KMS-11 (cell line): Measurements from ENCODE around the gene GALNT9.
"Not testable (repeated sequence)": the region's sequence is repeated elsewhere in the genome, so short reads cannot be mapped to it uniquely, and the experiment has no call there.

Experiments
- H2AFZ ChIP-seq: fragments of 200-600 bp; sonication (generic); 2 replicates; pipeline ENCODE4 v1.6.1; 2016; ENCODE audit warnings: antibody characterized with exemption, mixed run types, low read depth
- H3K27ac ChIP-seq: fragments of 200-600 bp; sonication (generic); 2 replicates; pipeline ENCODE4 v1.6.1; 2016; ENCODE audit warnings: mild to moderate bottlenecking, mixed run types
- H3K27me3 ChIP-seq: fragments of 200-600 bp; sonication (generic); 2 replicates; pipeline ENCODE4 v1.6.1; 2017; ENCODE audit warnings: mild to moderate bottlenecking, low read depth, mixed run types, moderate library complexity; ENCODE audit not compliant: insufficient read depth
- H3K36me3 ChIP-seq: fragments of 200-600 bp; sonication (generic); 2 replicates; pipeline ENCODE4 v1.6.1; 2017; ENCODE audit warnings: mild to moderate bottlenecking, mixed run types; ENCODE audit not compliant: insufficient read depth
- H3K4me1 ChIP-seq: fragments of 200-600 bp; sonication (generic); 2 replicates; pipeline ENCODE4 v1.6.1; 2016; ENCODE audit warnings: mild to moderate bottlenecking, low read depth, mixed run types; ENCODE audit not compliant: poor library complexity, severe bottlenecking
- H3K4me2 ChIP-seq: fragments of 200-600 bp; sonication (generic); 2 replicates; pipeline ENCODE4 v1.7.0; 2016; ENCODE audit warnings: mild to moderate bottlenecking, mixed run types
- H3K4me3 ChIP-seq: fragments of 200-600 bp; sonication (generic); IDR thresholded peaks from 2 replicates; pipeline ENCODE4 v1.6.1; 2017; ENCODE audit warnings: low read depth, low read length, mixed read lengths; ENCODE audit not compliant: insufficient read depth
- H3K79me2 ChIP-seq: fragments of 200-600 bp; sonication (generic); 2 replicates; pipeline ENCODE4 v1.6.1; 2016; ENCODE audit warnings: low read depth, mixed run types; ENCODE audit not compliant: insufficient read depth
- H3K9ac ChIP-seq: fragments of 200-600 bp; sonication (generic); 2 replicates; pipeline ENCODE4 v1.6.1; 2016; ENCODE audit warnings: mild to moderate bottlenecking, mixed run types
- H4K20me1 ChIP-seq: fragments of 200-600 bp; sonication (generic); 2 replicates; pipeline ENCODE4 v1.6.1; 2016; ENCODE audit warnings: mild to moderate bottlenecking, mixed run types; ENCODE audit not compliant: insufficient read depth
- CTCF ChIP-seq: fragments of 200-600 bp; sonication (generic); conservative IDR thresholded peaks from 2 replicates; pipeline ENCODE4 v1.6.1; 2017; ENCODE audit warnings: low read depth, mild to moderate bottlenecking, antibody characterized with exemption, low read length, moderate library complexity, mixed read lengths

Gene GALNT9

DNA sequence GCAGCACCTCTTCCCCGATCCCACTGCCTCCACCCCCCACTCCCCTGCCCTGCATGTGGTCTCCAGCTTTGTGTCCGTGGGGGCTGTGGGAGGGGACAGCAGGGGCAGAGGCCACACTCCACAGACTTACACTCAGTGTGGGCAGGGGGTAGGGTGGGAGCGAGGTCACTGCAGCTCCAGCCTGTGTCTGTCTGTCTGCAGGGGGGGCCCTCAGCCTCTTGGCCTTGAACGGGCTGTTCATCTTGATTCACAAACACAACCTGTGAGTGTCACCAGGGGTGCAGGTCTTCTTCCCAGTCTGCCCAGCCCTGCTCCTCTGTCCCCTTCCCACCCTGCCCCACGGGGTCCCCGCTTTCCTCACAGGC, 178.6 kb downstream of the GALNT9 start:
- no peaks in the 10 kb centered on the region for H3K36me3 ChIP-seq

GRCh38 chr12:132149526-132149925, 179.9 kb downstream of the GALNT9 start:
- H3K27ac ChIP-seq, H3K4me3 ChIP-seq, H2AFZ ChIP-seq, H3K4me1 ChIP-seq, H3K9ac ChIP-seq, H3K27me3 ChIP-seq, H4K20me1 ChIP-seq, H3K4me2 ChIP-seq, H3K36me3 ChIP-seq: not testable (repeated sequence)
- H3K79me2 ChIP-seq, result peaks cover 19% of the 10 kb centered on the region; the same call in 1 of the 2 replicates

More for the DNA sequence above, 178.6 kb downstream of the GALNT9 start:
- no peaks in the 10 kb centered on the region for H4K20me1 ChIP-seq
- no peak overlapping the region for H3K4me2 ChIP-seq
- H3K27ac ChIP-seq, result no peak overlapping the region
- no peak overlapping the region for H3K4me3 ChIP-seq
- no peak overlapping the region for H2AFZ ChIP-seq
- no peak for TF ChIP-seq CTCF
- peaks cover 10% of the 10 kb centered on the region; the same call in 1 of the 2 replicates for H3K79me2 ChIP-seq
- H3K4me1 ChIP-seq, result no peaks in the 10 kb centered on the region
- H3K9ac ChIP-seq, result no peak overlapping the region
- no peaks in the 10 kb centered on the region for H3K27me3 ChIP-seq

- Histone ChIP-seq H3K4me3 (no peak overlapping the region), H3K9ac (no peak overlapping the region), H3K4me2 (no peak overlapping the region), H3K27ac (no peak overlapping the region), H3K27me3 (no peaks in the 10 kb centered on the region), H3K36me3 (no peaks in the 10 kb centered on the region), H3K4me1 (no peaks in the 10 kb centered on the region), H3K79me2 (peaks cover 21% of the 10 kb centered on the region), H4K20me1 (no peaks in the 10 kb centered on the region), H2AFZ (no peak overlapping the region)
- no peak for TF ChIP-seq CTCF
These were observed 180.9 kb downstream of the GALNT9 start for GRCh38 chr12:132148368-132149045.

GRCh38 chr12:132147423-132148367, 181.7 kb downstream of the GALNT9 start:
- no peaks in the 10 kb centered on the region for H4K20me1 ChIP-seq
- no peak overlapping the region for H2AFZ ChIP-seq
- H3K4me2 ChIP-seq, result no peak overlapping the region
- peaks cover under 1% of the 10 kb centered on the region for H3K4me1 ChIP-seq
- no peaks in the 10 kb centered on the region for H3K27me3 ChIP-seq
- H3K36me3 ChIP-seq, result no peaks in the 10 kb centered on the region
- H3K27ac ChIP-seq, result no peak overlapping the region
- H3K4me3 ChIP-seq, result no peak overlapping the region
- no peak for TF ChIP-seq CTCF
- peaks cover 29% of the 10 kb centered on the region for H3K79me2 ChIP-seq
- no peak overlapping the region for H3K9ac ChIP-seq
